ENCODE results near the gene RPS19.
A peak's percentile ranks its signal among the peaks of the same experiment; 100 is the strongest.

Gene RPS19

GRCh38 chr19:41859618-41860418 is at the start of gene RPS19:
Gene RPS19, plus strand, starts transcription at chr19:41860255. Its CDS starts 520 bp downstream, at chr19:41860775.
- H3K4me3 ChIP-seq (ENCODE audit: low read length in 2 of 2) = peak within 1 kb of the TSS; percentile 76 to 95
- H3K4me1 ChIP-seq (ENCODE audit: control insufficient read depth, insufficient read depth, low read length) = peaks cover 32% of the 10 kb centered on the region
- peak within 1 kb of the TSS; percentile 99 for H3K27ac ChIP-seq (ENCODE audit: low read length)
- H3K27me3 ChIP-seq (ENCODE audit: control insufficient read depth in 1 of 2, insufficient read depth in 2 of 2, low read length in 2 of 2) = peaks cover 0 to 3% of the 10 kb centered on the region in 2 donors
- peak within 1 kb of the TSS; percentile 87 to 98 for H3K9ac ChIP-seq (ENCODE audit: low read length in 2 of 2)
- peaks cover 27 to 31% of the 10 kb centered on the region in 2 donors for H3K36me3 ChIP-seq (ENCODE audit: control insufficient read depth in 2 of 2, insufficient read depth in 2 of 2, low read length in 2 of 2)
- H3K9me3 ChIP-seq (ENCODE audit: control insufficient read depth in 2 of 2, low read length in 2 of 2) = no peaks in the 10 kb centered on the region

GRCh38 chr19:41810301-41810700 is 49.8 kb upstream of the RPS19 start:
- peaks cover 0 to 10% of the 10 kb centered on the region in 2 donors for H3K27me3 ChIP-seq (ENCODE audit: control insufficient read depth in 1 of 2, insufficient read depth in 2 of 2, low read length in 2 of 2)

GRCh38 chr19:41811036-41811435 is 49.0 kb upstream of the RPS19 start:
- Histone ChIP-seq H3K27me3 (ENCODE audit: control insufficient read depth in 1 of 2, insufficient read depth in 2 of 2, low read length in 2 of 2) (peaks cover 0 to 8% of the 10 kb centered on the region in 2 donors), H3K4me1 (ENCODE audit: control insufficient read depth, insufficient read depth, low read length) (no peaks in the 10 kb centered on the region), H3K4me3 (ENCODE audit: low read length in 2 of 2) (no peak overlapping the region), H3K9ac (ENCODE audit: low read length in 2 of 2) (no peak overlapping the region), H3K9me3 (ENCODE audit: control insufficient read depth in 2 of 2, low read length in 2 of 2) (no peaks in the 10 kb centered on the region), H3K36me3 (ENCODE audit: control insufficient read depth in 2 of 2, insufficient read depth in 2 of 2, low read length in 2 of 2) (no peaks in the 10 kb centered on the region), H3K27ac (ENCODE audit: low read length) (no peak overlapping the region)

More at GRCh38 chr19:41810301-41810700, 49.8 kb upstream of the RPS19 start:
- Histone ChIP-seq H3K9me3 (ENCODE audit: control insufficient read depth in 2 of 2, low read length in 2 of 2) (no peaks in the 10 kb centered on the region), H3K4me3 (ENCODE audit: low read length in 2 of 2) (no peak overlapping the region), H3K36me3 (ENCODE audit: control insufficient read depth in 2 of 2, insufficient read depth in 2 of 2, low read length in 2 of 2) (no peaks in the 10 kb centered on the region), H3K27ac (ENCODE audit: low read length) (no peak overlapping the region), H3K9ac (ENCODE audit: low read length in 2 of 2) (no peak overlapping the region), H3K4me1 (ENCODE audit: control insufficient read depth, insufficient read depth, low read length) (no peaks in the 10 kb centered on the region)

GRCh38 chr19:41811981-41812380 is 48.1 kb upstream of the RPS19 start:
- Histone ChIP-seq H3K36me3 (ENCODE audit: control insufficient read depth in 2 of 2, insufficient read depth in 2 of 2, low read length in 2 of 2) (no peaks in the 10 kb centered on the region), H3K4me3 (ENCODE audit: low read length in 2 of 2) (no peak overlapping the region), H3K27ac (ENCODE audit: low read length) (no peak overlapping the region), H3K27me3 (ENCODE audit: control insufficient read depth in 1 of 2, insufficient read depth in 2 of 2, low read length in 2 of 2) (peaks cover 0 to 8% of the 10 kb centered on the region in 2 donors), H3K9ac (ENCODE audit: low read length in 2 of 2) (no peak overlapping the region), H3K4me1 (ENCODE audit: control insufficient read depth, insufficient read depth, low read length) (no peaks in the 10 kb centered on the region), H3K9me3 (ENCODE audit: control insufficient read depth in 2 of 2, low read length in 2 of 2) (no peaks in the 10 kb centered on the region)

- H3K4me3 ChIP-seq (ENCODE audit: low read length in 2 of 2) = no peak overlapping the region
- no peaks in the 10 kb centered on the region for H3K4me1 ChIP-seq (ENCODE audit: control insufficient read depth, insufficient read depth, low read length)
- peaks cover 0 to 8% of the 10 kb centered on the region in 2 donors for H3K27me3 ChIP-seq (ENCODE audit: control insufficient read depth in 1 of 2, insufficient read depth in 2 of 2, low read length in 2 of 2)
- H3K36me3 ChIP-seq (ENCODE audit: control insufficient read depth in 2 of 2, insufficient read depth in 2 of 2, low read length in 2 of 2) = no peaks in the 10 kb centered on the region
- no peak overlapping the region for H3K27ac ChIP-seq (ENCODE audit: low read length)
- no peaks in the 10 kb centered on the region for H3K9me3 ChIP-seq (ENCODE audit: control insufficient read depth in 2 of 2, low read length in 2 of 2)
- H3K9ac ChIP-seq (ENCODE audit: low read length in 2 of 2) = no peak overlapping the region
These were observed 46.1 kb upstream of the RPS19 start for GRCh38 chr19:41813911-41814310.

GRCh38 chr19:41815301-41815700 is 44.8 kb upstream of the RPS19 start:
- no peaks in the 10 kb centered on the region for H3K27me3 ChIP-seq (ENCODE audit: control insufficient read depth in 1 of 2, insufficient read depth in 2 of 2, low read length in 2 of 2)
- H3K4me1 ChIP-seq (ENCODE audit: control insufficient read depth, insufficient read depth, low read length) = no peaks in the 10 kb centered on the region
- no peak overlapping the region for H3K27ac ChIP-seq (ENCODE audit: low read length)
- H3K36me3 ChIP-seq (ENCODE audit: control insufficient read depth in 2 of 2, insufficient read depth in 2 of 2, low read length in 2 of 2) = no peaks in the 10 kb centered on the region
- no peak overlapping the region for H3K4me3 ChIP-seq (ENCODE audit: low read length in 2 of 2)
- H3K9ac ChIP-seq (ENCODE audit: low read length in 2 of 2) = no peak overlapping the region
- H3K9me3 ChIP-seq (ENCODE audit: control insufficient read depth in 2 of 2, low read length in 2 of 2) = no peaks in the 10 kb centered on the region

GRCh38 chr19:41816761-41817160 is 43.3 kb upstream of the RPS19 start:
- Histone ChIP-seq H3K4me3 (ENCODE audit: low read length in 2 of 2) (no peak overlapping the region), H3K27me3 (ENCODE audit: control insufficient read depth in 1 of 2, insufficient read depth in 2 of 2, low read length in 2 of 2) (peaks cover 3 to 8% of the 10 kb centered on the region in 2 donors), H3K36me3 (ENCODE audit: control insufficient read depth in 2 of 2, insufficient read depth in 2 of 2, low read length in 2 of 2) (no peaks in the 10 kb centered on the region), H3K4me1 (ENCODE audit: control insufficient read depth, insufficient read depth, low read length) (no peaks in the 10 kb centered on the region), H3K9me3 (ENCODE audit: control insufficient read depth in 2 of 2, low read length in 2 of 2) (no peaks in the 10 kb centered on the region), H3K27ac (ENCODE audit: low read length) (no peak overlapping the region), H3K9ac (ENCODE audit: low read length in 2 of 2) (no peak overlapping the region)

- H3K9me3 ChIP-seq (ENCODE audit: control insufficient read depth in 2 of 2, low read length in 2 of 2) = no peaks in the 10 kb centered on the region
- no peaks in the 10 kb centered on the region for H3K4me1 ChIP-seq (ENCODE audit: control insufficient read depth, insufficient read depth, low read length)
- peaks cover 3 to 8% of the 10 kb centered on the region in 2 donors for H3K27me3 ChIP-seq (ENCODE audit: control insufficient read depth in 1 of 2, insufficient read depth in 2 of 2, low read length in 2 of 2)
- no peak overlapping the region for H3K27ac ChIP-seq (ENCODE audit: low read length)
- H3K9ac ChIP-seq (ENCODE audit: low read length in 2 of 2) = no peak overlapping the region
- no peak overlapping the region for H3K4me3 ChIP-seq (ENCODE audit: low read length in 2 of 2)
- H3K36me3 ChIP-seq (ENCODE audit: control insufficient read depth in 2 of 2, insufficient read depth in 2 of 2, low read length in 2 of 2) = no peaks in the 10 kb centered on the region
These were observed 38.9 kb upstream of the RPS19 start for GRCh38 chr19:41821003-41821735.

- Histone ChIP-seq H3K4me1 (ENCODE audit: control insufficient read depth, insufficient read depth, low read length) (no peaks in the 10 kb centered on the region), H3K27me3 (ENCODE audit: control insufficient read depth in 1 of 2, insufficient read depth in 2 of 2, low read length in 2 of 2) (peaks cover 19 to 30% of the 10 kb centered on the region in 2 donors), H3K4me3 (ENCODE audit: low read length in 2 of 2) (no peak overlapping the region), H3K36me3 (ENCODE audit: control insufficient read depth in 2 of 2, insufficient read depth in 2 of 2, low read length in 2 of 2) (no peaks in the 10 kb centered on the region), H3K9ac (ENCODE audit: low read length in 2 of 2) (no peak overlapping the region), H3K27ac (ENCODE audit: low read length) (no peak overlapping the region), H3K9me3 (ENCODE audit: control insufficient read depth in 2 of 2, low read length in 2 of 2) (no peaks in the 10 kb centered on the region)
These were observed 21.9 kb upstream of the RPS19 start for GRCh38 chr19:41837981-41838708.

GRCh38 chr19:41839211-41839610 is 20.8 kb upstream of the RPS19 start:
- no peak overlapping the region for H3K4me3 ChIP-seq (ENCODE audit: low read length in 2 of 2)
- H3K9ac ChIP-seq (ENCODE audit: low read length in 2 of 2) = no peak overlapping the region
- no peak overlapping the region for H3K27ac ChIP-seq (ENCODE audit: low read length)
- peaks cover 19 to 30% of the 10 kb centered on the region in 2 donors for H3K27me3 ChIP-seq (ENCODE audit: control insufficient read depth in 1 of 2, insufficient read depth in 2 of 2, low read length in 2 of 2)
- H3K36me3 ChIP-seq (ENCODE audit: control insufficient read depth in 2 of 2, insufficient read depth in 2 of 2, low read length in 2 of 2) = no peaks in the 10 kb centered on the region
- H3K9me3 ChIP-seq (ENCODE audit: control insufficient read depth in 2 of 2, low read length in 2 of 2) = no peaks in the 10 kb centered on the region
- no peaks in the 10 kb centered on the region for H3K4me1 ChIP-seq (ENCODE audit: control insufficient read depth, insufficient read depth, low read length)

All from stomach smooth muscle (tissue), 2 donors.